Measurements from ENCODE around the gene MCTP1. TPM values are rescaled to one million over a fixed set of nuclear protein-coding genes. Genes with fewer than 3 reads are reported as not detected.

The MCTP1 gene
- total and polyA plus RNA-seq, 10 of the 15 experiments (the other 5 are each of a cell fraction or from before 2014, with no cell fraction given) = 12.6 to 45.9 (median 18.8) TPM

DNA sequence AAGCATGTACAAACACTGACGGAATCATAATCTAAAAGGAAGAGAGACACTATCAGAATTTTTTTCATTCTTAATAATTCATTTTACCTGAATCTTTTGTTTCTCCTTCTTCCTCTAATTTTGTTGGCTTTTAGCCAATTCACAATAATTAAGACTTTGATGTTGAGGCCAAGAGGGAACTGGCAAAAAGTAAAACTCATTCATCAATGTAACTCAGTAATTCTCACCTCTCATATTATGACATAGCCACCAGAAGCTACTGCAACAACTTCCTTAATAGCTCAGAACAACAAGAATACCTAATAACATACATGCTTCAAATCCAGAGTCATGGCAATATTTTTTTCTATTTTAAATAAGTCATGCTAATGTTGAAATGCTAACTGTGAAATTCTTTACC is 64.5 kb downstream of the MCTP1 start:
- ATAC-seq (no peak), FAIRE-seq (no peak), DNase-seq (ENCODE audit: low read depth, low spot score) (no peak)
- no peaks in the 10 kb centered on the region for H4K20me1 ChIP-seq (ENCODE audit: control insufficient read depth, insufficient read depth)
- ChIA-PET RAD21 (ENCODE audit: unreplicated experiment) (no interaction called here), CTCF (no interaction called here), POLR2A (no interaction called here), SMC1A (ENCODE audit: uncharacterized antibody, unreplicated experiment) (interaction anchor here (0.9 to 1.4 kb wide), 2 partner anchors 21 to 49 kb away, joined by 4 read pairs; no protein-coding TSS in a partner anchor)
- H3K9ac ChIP-seq (ENCODE audit: control insufficient read depth, insufficient read depth, low read length) = no peak overlapping the region
- no peak overlapping the region for H3K4me2 ChIP-seq (ENCODE audit: control insufficient read depth, insufficient read depth)
- no peaks in the 10 kb centered on the region for H3K4me1 ChIP-seq (ENCODE audit: control insufficient read depth, insufficient read depth, low read length)
- in situ Hi-C loops (cut with MboI) (no loop called here), intact Hi-C loops (cut with micrococcal nuclease; ENCODE audit: unreplicated experiment) (no loop called here)
- no peaks in the 10 kb centered on the region for H3K36me3 ChIP-seq (ENCODE audit: control insufficient read depth in 2 of 2, insufficient read depth in 2 of 2, low read length in 1 of 2)
- H3K27ac ChIP-seq (ENCODE audit: control insufficient read depth, insufficient read depth) = no peak overlapping the region
- no peaks in the 10 kb centered on the region for H3K79me2 ChIP-seq (ENCODE audit: control insufficient read depth, insufficient read depth, low read length)
- no peak overlapping the region for H3K4me3 ChIP-seq
- H3K9me3 ChIP-seq (replicated peaks; ENCODE audit: control insufficient read depth, insufficient read depth, low read length) = no peaks in the 10 kb centered on the region
- H2AFZ ChIP-seq (ENCODE audit: control insufficient read depth, low read depth, low read length) = no peak overlapping the region
- H3K27me3 ChIP-seq (replicated peaks in 1 of 2; ENCODE audit: control insufficient read depth in 2 of 2, insufficient read depth in 2 of 2, low read length in 1 of 2) = no peaks in the 10 kb centered on the region
- no TSS peak for BruUV-seq (replicated peaks)
- 50% methylated on average over 1 of the region's 1 CpG for WGBS (ENCODE audit: insufficient coverage, insufficient replicate concordance, low lambda C conversion rate, missing lambda C conversion rate)
- TF ChIP-seq REST (IDR thresholded peaks at IDR 0.05; ENCODE audit: low read depth, low read length) (no peak), TBL1XR1 (IDR thresholded peaks at IDR 0.05; ENCODE audit: low read depth, low read length) (no peak), FOXK2 (IDR thresholded peaks at IDR 0.05) (no peak), EGR1 (IDR thresholded peaks at IDR 0.05; ENCODE audit: borderline replicate concordance in 1 of 2, low read depth in 2 of 2, low read length in 2 of 2) (no peak), ZBTB40 (IDR thresholded peaks at IDR 0.05; ENCODE audit: borderline replicate concordance) (no peak), EED (IDR thresholded peaks at IDR 0.05; ENCODE audit: low read depth) (no peak), EZH2 (IDR thresholded peaks at IDR 0.05; ENCODE audit: borderline replicate concordance, control insufficient read depth, low read depth, low read length) (no peak), NRF1 (conservative IDR thresholded peaks at IDR 0.05; ENCODE audit: low read depth, low read length) (no peak), RUNX3 (IDR thresholded peaks at IDR 0.05; ENCODE audit: low read length) (no peak), ESRRA (IDR thresholded peaks at IDR 0.05; ENCODE audit: low read length) (no peak), BMI1 (IDR thresholded peaks at IDR 0.05; ENCODE audit: borderline replicate concordance) (no peak), SIX5 (IDR thresholded peaks at IDR 0.05; ENCODE audit: low read depth, low read length, severe bottlenecking) (no peak)
- TF ChIP-seq, protein P1, sequence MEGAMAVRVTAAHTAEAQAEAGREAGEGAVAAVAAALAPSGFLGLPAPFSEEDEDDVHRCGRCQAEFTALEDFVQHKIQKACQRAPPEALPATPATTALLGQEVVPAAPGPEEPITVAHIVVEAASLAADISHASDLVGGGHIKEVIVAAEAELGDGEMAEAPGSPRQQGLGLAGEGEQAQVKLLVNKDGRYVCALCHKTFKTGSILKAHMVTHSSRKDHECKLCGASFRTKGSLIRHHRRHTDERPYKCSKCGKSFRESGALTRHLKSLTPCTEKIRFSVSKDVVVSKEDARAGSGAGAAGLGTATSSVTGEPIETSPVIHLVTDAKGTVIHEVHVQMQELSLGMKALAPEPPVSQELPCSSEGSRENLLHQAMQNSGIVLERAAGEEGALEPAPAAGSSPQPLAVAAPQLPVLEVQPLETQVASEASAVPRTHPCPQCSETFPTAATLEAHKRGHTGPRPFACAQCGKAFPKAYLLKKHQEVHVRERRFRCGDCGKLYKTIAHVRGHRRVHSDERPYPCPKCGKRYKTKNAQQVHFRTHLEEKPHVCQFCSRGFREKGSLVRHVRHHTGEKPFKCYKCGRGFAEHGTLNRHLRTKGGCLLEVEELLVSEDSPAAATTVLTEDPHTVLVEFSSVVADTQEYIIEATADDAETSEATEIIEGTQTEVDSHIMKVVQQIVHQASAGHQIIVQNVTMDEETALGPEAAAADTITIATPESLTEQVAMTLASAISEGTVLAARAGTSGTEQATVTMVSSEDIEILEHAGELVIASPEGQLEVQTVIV (IDR thresholded peaks at IDR 0.05; ENCODE audit: borderline replicate concordance, partially characterized antibody) = no peak
- TF ChIP-seq, protein P2, sequence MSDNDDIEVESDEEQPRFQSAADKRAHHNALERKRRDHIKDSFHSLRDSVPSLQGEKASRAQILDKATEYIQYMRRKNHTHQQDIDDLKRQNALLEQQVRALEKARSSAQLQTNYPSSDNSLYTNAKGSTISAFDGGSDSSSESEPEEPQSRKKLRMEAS (IDR thresholded peaks at IDR 0.05; ENCODE audit: low read depth, low read length) = no peak

Data from GM12878 (cell line).